HG02981 (cell line): ENCODE data around the gene JADE1.

Experiments
- ATAC-seq: cut with Tn5 transposase; IDR thresholded peaks from one replicate; pipeline ENCODE4 v1.9.1; 2021; ENCODE audit warnings: mild to moderate bottlenecking, moderate library complexity; ENCODE audit not compliant: unreplicated experiment

Gene JADE1

GRCh38 chr4:128810331-128810870 is 901 bp downstream of the JADE1 start:
- no peak for ATAC-seq

GRCh38 chr4:128810871-128811570 is 1.5 kb downstream of the JADE1 start:
- ATAC-seq: peak; percentile 41

GRCh38 chr4:128811571-128812441 is 2.3 kb downstream of the JADE1 start:
- peak; percentile 49 for ATAC-seq

- peak; percentile 6 for ATAC-seq
Measured at GRCh38 chr4:128812442-128813235, 3.1 kb downstream of the JADE1 start.

GRCh38 chr4:128813965-128814364 is 4.5 kb downstream of the JADE1 start:
- no peak for ATAC-seq

GRCh38 chr4:128818442-128818841 is 8.9 kb downstream of the JADE1 start:
- no peak for ATAC-seq

GRCh38 chr4:128819082-128819742 is 9.7 kb downstream of the JADE1 start:
- ATAC-seq: no peak

- ATAC-seq: no peak
Measured at GRCh38 chr4:128820671-128821070, 11.2 kb downstream of the JADE1 start.

GRCh38 chr4:128821151-128821550 is 11.7 kb downstream of the JADE1 start:
- no peak for ATAC-seq

- ATAC-seq: no peak
Measured at GRCh38 chr4:128823025-128823661, 13.6 kb downstream of the JADE1 start.

GRCh38 chr4:128825226-128825625 is 15.7 kb downstream of the JADE1 start:
- ATAC-seq: no peak

GRCh38 chr4:128827296-128827695 is 17.8 kb downstream of the JADE1 start:
- no peak for ATAC-seq

- ATAC-seq: peak; percentile 10
Measured at GRCh38 chr4:128830906-128831503, 21.5 kb downstream of the JADE1 start.

- ATAC-seq: peak; percentile 66
Measured at GRCh38 chr4:128831531-128832242, 22.2 kb downstream of the JADE1 start.

- ATAC-seq: no peak
Measured at GRCh38 chr4:128832243-128832625, 22.7 kb downstream of the JADE1 start.

GRCh38 chr4:128835498-128836222 is 26.2 kb downstream of the JADE1 start:
- ATAC-seq: no peak

GRCh38 chr4:128837198-128837597 is 27.7 kb downstream of the JADE1 start:
- ATAC-seq: no peak

GRCh38 chr4:128837679-128838078 is 28.2 kb downstream of the JADE1 start:
- no peak for ATAC-seq
